ENCODE results near the gene FLRT1. TPM values are rescaled to one million over a fixed set of nuclear protein-coding genes. Genes with fewer than 3 reads are reported as not detected.

Gene FLRT1
- total RNA-seq, 2 experiments from 2014 or later: not detected

GRCh38 chr11:64074239-64074638 lies 38.5 kb downstream of the FLRT1 start:
- CTCF ChIA-PET: interaction anchor here (1.4 kb wide), 1 partner anchor 10 kb away, joined by 3 read pairs; no protein-coding TSS in a partner anchor
- POLR2A ChIA-PET: no interaction called here

GRCh38 chr11:64076758-64077157 lies 41.0 kb downstream of the FLRT1 start:
- ChIA-PET POLR2A (no interaction called here), CTCF (no interaction called here)

- CTCF ChIA-PET: no interaction called here
- POLR2A ChIA-PET: no interaction called here
Observed at GRCh38 chr11:64077607-64078006, 41.9 kb downstream of the FLRT1 start.

- POLR2A ChIA-PET: no interaction called here
- CTCF ChIA-PET: interaction anchor here (0.7 kb wide), 1 partner anchor 38 kb away, joined by 4 read pairs; no protein-coding TSS in a partner anchor
Observed at GRCh38 chr11:64078284-64078683, 42.6 kb downstream of the FLRT1 start.

- POLR2A ChIA-PET: no interaction called here
- CTCF ChIA-PET: interaction anchor here (0.7 kb wide), 1 partner anchor 37 kb away, joined by 4 read pairs; no protein-coding TSS in a partner anchor
Observed at GRCh38 chr11:64078905-64079304, 43.2 kb downstream of the FLRT1 start.

GRCh38 chr11:64080390-64080789 lies 44.7 kb downstream of the FLRT1 start:
- ChIA-PET CTCF (no interaction called here), POLR2A (no interaction called here)

- CTCF ChIA-PET: no interaction called here
- POLR2A ChIA-PET: no interaction called here
Observed at GRCh38 chr11:64081745-64082442, 46.2 kb downstream of the FLRT1 start.

- CTCF ChIA-PET: no interaction called here
- POLR2A ChIA-PET: no interaction called here
Observed at GRCh38 chr11:64083398-64084080, 47.8 kb downstream of the FLRT1 start.

GRCh38 chr11:64084146-64084950 lies 48.6 kb downstream of the FLRT1 start:
- ChIA-PET POLR2A (no interaction called here), CTCF (no interaction called here)

- POLR2A ChIA-PET: no interaction called here
Observed at GRCh38 chr11:64084951-64085710, 49.4 kb downstream of the FLRT1 start.

More at GRCh38 chr11:64084951-64085710, 49.4 kb downstream of the FLRT1 start:
- CTCF ChIA-PET: no interaction called here

Other genes with a start within 250 kb of the FLRT1 start
- 10 to 100 TPM; 46.1 to 49.7 TPM for gene SPINDOC, start 222.5 kb upstream of the FLRT1 start, total RNA-seq
- 10 to 100 TPM; 31.5 to 33.5 TPM for gene MARK2, start 196.8 kb upstream of the FLRT1 start, total RNA-seq
- gene RCOR2, start 118.8 kb upstream of the FLRT1 start, total RNA-seq: under 1 TPM; 0.36 to 0.48 TPM
- 10 to 100 TPM; 26.1 to 27.3 TPM for gene NAA40, start 96.9 kb upstream of the FLRT1 start, total RNA-seq
- 100 to 1,000 TPM; 393 to 446 TPM for gene COX8A, start 61.3 kb upstream of the FLRT1 start, total RNA-seq
- gene OTUB1, start 49.5 kb upstream of the FLRT1 start, total RNA-seq: 10 to 100 TPM; 74.6 to 79.8 TPM
- gene MACROD1, start 130.2 kb downstream of the FLRT1 start, total RNA-seq: 10 to 100 TPM; 20.6 to 21.8 TPM
- gene STIP1, start 150.2 kb downstream of the FLRT1 start, total RNA-seq: 100 to 1,000 TPM; 476 to 486 TPM
- 100 to 1,000 TPM; 220 to 223 TPM for gene FERMT3, start 170.8 kb downstream of the FLRT1 start, total RNA-seq
- 10 to 100 TPM; 28.7 to 30.5 TPM for gene TRPT1, start 190.3 kb downstream of the FLRT1 start, total RNA-seq
- gene NUDT22, start 190.3 kb downstream of the FLRT1 start, total RNA-seq: 10 to 100 TPM; 74.5 to 79.5 TPM
- gene DNAJC4, start 194.6 kb downstream of the FLRT1 start, total RNA-seq: 10 to 100 TPM; 19.0 to 20.8 TPM
- gene VEGFB, start 198.7 kb downstream of the FLRT1 start, total RNA-seq: 10 to 100 TPM; 83.0 to 86.8 TPM
- 10 to 100 TPM; 26.8 to 28.5 TPM for gene FKBP2, start 205.2 kb downstream of the FLRT1 start, total RNA-seq
- gene PPP1R14B, start 211.0 kb downstream of the FLRT1 start, total RNA-seq: 100 to 1,000 TPM; 376 to 377 TPM
- gene PLCB3, start 215.6 kb downstream of the FLRT1 start, total RNA-seq: 10 to 100 TPM; 16.0 to 16.9 TPM
- 10 to 100 TPM; 32.0 to 36.3 TPM for gene BAD, start 248.7 kb downstream of the FLRT1 start, total RNA-seq
- 10 to 100 TPM; 54.1 to 56.1 TPM for gene GPR137, start 249.9 kb downstream of the FLRT1 start, total RNA-seq

Measured in activated CD8-positive, alpha-beta memory T cell treated with anti-CD3 and anti-CD28 coated beads for 36 hours (primary cell).